A673 (cell line): ENCODE measurements around the gene TRIM15.

ENCODE experiments used
- EZH2 ChIP-seq: fragments of 200-600 bp; sonication (generic); IDR thresholded peaks from 2 replicates; pipeline ENCODE4 v1.6.1; 2017; ENCODE audit warnings: borderline replicate concordance, low read depth, mild to moderate bottlenecking, mixed read lengths, antibody characterized with exemption, low read length; ENCODE audit not compliant: poor library complexity, severe bottlenecking
- TF ChIP-seq, protein P1 (sequence below): fragments of 300-800, 200-600 bp; sonication (generic); conservative IDR thresholded peaks from 2 replicates; pipeline ENCODE4 v1.5.1; 2017; ENCODE audit warnings: low read depth, mild to moderate bottlenecking, antibody characterized with exemption, low read length, moderate library complexity, mixed read lengths

DNA sequence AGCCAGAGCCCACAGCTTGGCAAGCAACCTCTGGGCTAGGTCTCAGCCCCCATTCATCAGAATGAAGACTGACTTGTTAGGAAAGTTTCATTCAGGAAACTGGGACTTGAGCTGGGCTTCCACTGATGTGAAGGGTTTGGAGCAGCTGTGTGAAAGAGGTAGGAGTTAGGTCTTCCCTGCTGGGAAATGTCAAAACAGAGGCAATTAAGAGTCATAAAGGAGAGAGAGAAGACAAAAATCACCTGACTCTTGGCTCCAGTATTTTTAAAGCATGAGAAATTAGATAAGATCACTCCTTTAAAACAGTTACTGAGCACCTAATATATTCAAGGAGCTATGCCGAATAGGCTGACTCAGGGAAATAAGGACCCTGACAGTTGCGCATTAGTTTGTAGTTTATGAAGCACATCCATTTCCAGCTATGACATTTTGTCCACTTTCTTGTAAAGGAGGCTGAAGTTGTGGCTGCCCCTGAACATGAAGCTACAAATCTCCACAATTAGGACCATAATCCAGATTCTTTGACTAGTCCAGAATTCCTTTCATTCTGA lies 31.3 kb upstream of the TRIM15 start:
- TF ChIP-seq EZH2 = no peak
- TF ChIP-seq, protein P1, sequence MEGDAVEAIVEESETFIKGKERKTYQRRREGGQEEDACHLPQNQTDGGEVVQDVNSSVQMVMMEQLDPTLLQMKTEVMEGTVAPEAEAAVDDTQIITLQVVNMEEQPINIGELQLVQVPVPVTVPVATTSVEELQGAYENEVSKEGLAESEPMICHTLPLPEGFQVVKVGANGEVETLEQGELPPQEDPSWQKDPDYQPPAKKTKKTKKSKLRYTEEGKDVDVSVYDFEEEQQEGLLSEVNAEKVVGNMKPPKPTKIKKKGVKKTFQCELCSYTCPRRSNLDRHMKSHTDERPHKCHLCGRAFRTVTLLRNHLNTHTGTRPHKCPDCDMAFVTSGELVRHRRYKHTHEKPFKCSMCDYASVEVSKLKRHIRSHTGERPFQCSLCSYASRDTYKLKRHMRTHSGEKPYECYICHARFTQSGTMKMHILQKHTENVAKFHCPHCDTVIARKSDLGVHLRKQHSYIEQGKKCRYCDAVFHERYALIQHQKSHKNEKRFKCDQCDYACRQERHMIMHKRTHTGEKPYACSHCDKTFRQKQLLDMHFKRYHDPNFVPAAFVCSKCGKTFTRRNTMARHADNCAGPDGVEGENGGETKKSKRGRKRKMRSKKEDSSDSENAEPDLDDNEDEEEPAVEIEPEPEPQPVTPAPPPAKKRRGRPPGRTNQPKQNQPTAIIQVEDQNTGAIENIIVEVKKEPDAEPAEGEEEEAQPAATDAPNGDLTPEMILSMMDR = no peak
